GM19372 (cell line): ENCODE results near the gene KITLG.
"Not testable (repeated sequence)": the region's sequence is repeated elsewhere in the genome, so short reads cannot be mapped to it uniquely, and the experiment has no call there.

Experiments
- ATAC-seq: cut with Tn5 transposase; IDR thresholded peaks from one replicate; pipeline ENCODE4 v1.9.1; 2021; ENCODE audit warnings: mild to moderate bottlenecking, low read depth, moderate library complexity; ENCODE audit not compliant: unreplicated experiment

Gene KITLG

GRCh38 chr12:88496891-88497371, 83.3 kb downstream of the KITLG start:
- no peak for ATAC-seq

GRCh38 chr12:88496429-88496828, 83.8 kb downstream of the KITLG start:
- ATAC-seq: no peak

- ATAC-seq: no peak
These were observed 85.2 kb downstream of the KITLG start for GRCh38 chr12:88495031-88495430.

GRCh38 chr12:88494520-88494919, 85.8 kb downstream of the KITLG start:
- no peak for ATAC-seq

GRCh38 chr12:88493636-88494035, 86.6 kb downstream of the KITLG start:
- ATAC-seq: no peak

GRCh38 chr12:88490425-88490824, 89.8 kb downstream of the KITLG start:
- ATAC-seq: no peak

GRCh38 chr12:88472775-88473174, 107.5 kb downstream of the KITLG start:
- no peak for ATAC-seq

- ATAC-seq: no peak
These were observed 108.0 kb downstream of the KITLG start for GRCh38 chr12:88472248-88472647.

GRCh38 chr12:88471331-88472045, 108.8 kb downstream of the KITLG start:
- no peak for ATAC-seq

GRCh38 chr12:88469154-88469553, 111.1 kb downstream of the KITLG start:
- no peak for ATAC-seq

GRCh38 chr12:88468581-88468980, 111.7 kb downstream of the KITLG start:
- ATAC-seq: no peak

GRCh38 chr12:88466708-88467107, 113.6 kb downstream of the KITLG start:
- not testable (repeated sequence) for ATAC-seq

GRCh38 chr12:88458327-88458726, 121.9 kb downstream of the KITLG start:
- ATAC-seq: no peak

- ATAC-seq: no peak
These were observed 126.9 kb downstream of the KITLG start for GRCh38 chr12:88453323-88453722.

- no peak for ATAC-seq
These were observed 129.1 kb downstream of the KITLG start for GRCh38 chr12:88451205-88451604.

- no peak for ATAC-seq
These were observed 130.1 kb downstream of the KITLG start for GRCh38 chr12:88450136-88450535.

GRCh38 chr12:88448337-88448915, 131.8 kb downstream of the KITLG start:
- ATAC-seq: no peak

GRCh38 chr12:88445705-88446394, 134.4 kb downstream of the KITLG start:
- ATAC-seq: no peak

GRCh38 chr12:88444481-88444880, 135.8 kb downstream of the KITLG start:
- ATAC-seq: no peak
